HCT116 (cell line): ENCODE results near the gene MRPL37. TPM values are rescaled to one million over a fixed set of nuclear protein-coding genes. Genes with fewer than 3 reads are reported as not detected.

Source experiments
- ATAC-seq: fragments of 200-7000 bp; cut with Tn5 transposase; 2 replicates; pipeline ENCODE4 v1.9.1; 2020; ENCODE audit warnings: mild to moderate bottlenecking, moderate library complexity
- BruUV-seq: library from RNA; stranded (reverse); fragments of 400-500 nt; replicated peaks from 2 replicates; lab custom pipeline; 2021; lab: Mats Ljungman, UMichigan
- CTCF ChIA-PET: fragments of 300-600 bp; sonication (Branson Sonifier 250); formaldehyde crosslinking; loops from one replicate; lab custom pipeline; 2021; ENCODE audit warnings: antibody characterized with exemption; lab: Charles Lee
- POLR2A ChIA-PET: fragments of 300-600, 350-600 bp; sonication (Branson Sonifier 250); formaldehyde crosslinking; loops from one replicate; lab custom pipeline; 2021; ENCODE audit warnings: antibody characterized with exemption; lab: Charles Lee
- RAD21 ChIA-PET, 2 experiments: fragments of 300-600 bp; sonication (Branson Sonifier 250); formaldehyde crosslinking; loops; one replicate each; lab custom pipeline; 2023; ENCODE audit warnings: low total read pairs in 2 of 2; ENCODE audit not compliant: uncharacterized antibody in 2 of 2, unreplicated experiment in 2 of 2, low non-redundant PET in 1 of 2; lab: Charles Lee
- DNase-seq: peaks from one replicate; pipeline ENCODE4 v3.0.0-alpha.2; 2010; ENCODE audit warnings: low read depth, low spot score
- H2AFZ ChIP-seq: fragments of 200-600 bp; shearing (Covaris generic), sonication (generic); 2 replicates; pipeline ENCODE4 v1.6.1; 2017; ENCODE audit warnings: low read depth, mixed run types, mixed read lengths, antibody characterized with exemption, low read length; ENCODE audit not compliant: poor library complexity, severe bottlenecking
- H3K27ac ChIP-seq: 2 replicates; pipeline ENCODE4 v1.5.1; 2012; ENCODE audit warnings: low read depth, low read length
- H3K27me3 ChIP-seq: fragments of 200-600 bp; sonication (generic); 2 replicates; pipeline ENCODE4 v1.6.1; 2016; ENCODE audit warnings: mixed run types, low read length, mixed read lengths; ENCODE audit not compliant: insufficient read depth
- H3K36me3 ChIP-seq, 2 experiments: fragments of 200-500 bp in 1 of 2; fragments of 200-600 bp in 1 of 2; sonication (Bioruptor generic) in 1 of 2; sonication (generic) in 1 of 2; 2 replicates each; pipeline versions ENCODE4 v1.5.1 to v1.6.1; 2014 to 2016; ENCODE audit warnings: low read length in 2 of 2, inconsistent platforms in 1 of 2, mixed read lengths in 1 of 2, mixed run types in 1 of 2; ENCODE audit not compliant: insufficient read depth in 2 of 2, control insufficient read depth in 1 of 2
- H3K4me1 ChIP-seq, 2 experiments: fragments of 200-600 bp in 1 of 2; sonication (generic) in 1 of 2; 2 replicates each; pipeline versions ENCODE4 v1.5.1 to v1.6.1; 2012 to 2017; ENCODE audit warnings: low read length in 2 of 2, inconsistent platforms in 1 of 2, mild to moderate bottlenecking in 1 of 2, mixed read lengths in 1 of 2, mixed run types in 1 of 2, moderate library complexity in 1 of 2; ENCODE audit not compliant: insufficient read depth in 2 of 2, control insufficient read depth in 1 of 2
- H3K4me2 ChIP-seq: fragments of 200-600 bp; sonication (generic); 2 replicates; pipeline ENCODE4 v1.6.1; 2017; ENCODE audit warnings: mixed run types, low read length, mixed read lengths
- H3K4me3 ChIP-seq, 2 experiments: fragments of 200-600 bp in 1 of 2; sonication (generic) in 1 of 2; replicated peaks in 1 of 2; 2 replicates each; pipeline ENCODE4 v1.5.1; 2011 to 2016; ENCODE audit warnings: low read length in 2 of 2, control low read depth in 1 of 2, low read depth in 1 of 2, mild to moderate bottlenecking in 1 of 2, mixed read lengths in 1 of 2, mixed run types in 1 of 2
- H3K79me2 ChIP-seq: fragments of 200-600 bp; sonication (generic); 2 replicates; pipeline ENCODE4 v1.6.1; 2017; ENCODE audit warnings: mild to moderate bottlenecking, mixed run types, low read length, moderate library complexity, mixed read lengths; ENCODE audit not compliant: insufficient read depth
- H3K9ac ChIP-seq: fragments of 200-600 bp; sonication (generic); 2 replicates; pipeline ENCODE4 v1.6.1; 2016; ENCODE audit warnings: low read length, mixed read lengths
- H3K9me2 ChIP-seq: fragments of 200-600 bp; sonication (generic), shearing (Covaris generic); 2 replicates; pipeline ENCODE4 v1.6.1; 2017; ENCODE audit warnings: mixed run types, mild to moderate bottlenecking, moderate library complexity; ENCODE audit not compliant: insufficient read depth
- H3K9me3 ChIP-seq, 2 experiments: fragments of 200-500 bp in 1 of 2; fragments of 200-600 bp in 1 of 2; sonication (Bioruptor generic) in 1 of 2; sonication (generic) in 1 of 2; 2 replicates each; pipeline ENCODE4 v1.6.1; 2014 to 2017; ENCODE audit warnings: low read length in 2 of 2, mixed read lengths in 2 of 2, inconsistent platforms in 1 of 2, low read depth in 1 of 2, mild to moderate bottlenecking in 1 of 2, mixed run types in 1 of 2, moderate library complexity in 1 of 2; ENCODE audit not compliant: control insufficient read depth in 1 of 2, insufficient read depth in 1 of 2
- H4K20me1 ChIP-seq: fragments of 200-600 bp; sonication (generic), shearing (Covaris generic); 2 replicates; pipeline ENCODE4 v1.6.1; 2017; ENCODE audit warnings: mixed run types, mild to moderate bottlenecking, moderate library complexity; ENCODE audit not compliant: insufficient read depth
- CBX3 ChIP-seq: IDR thresholded peaks from 2 replicates; pipeline ENCODE4 v1.6.1; 2012; ENCODE audit warnings: low read depth
- CEBPB ChIP-seq: IDR thresholded peaks from 2 replicates; pipeline ENCODE4 v1.6.1; 2012; ENCODE audit warnings: low read depth
- EGR1 ChIP-seq: IDR thresholded peaks from 2 replicates; pipeline ENCODE4 v1.6.1; 2012; ENCODE audit warnings: low read depth
- ELF1 ChIP-seq: IDR thresholded peaks from 2 replicates; pipeline ENCODE4 v1.6.1; 2012; ENCODE audit warnings: low read depth, borderline replicate concordance
- EZH2 ChIP-seq: fragments of 200-600 bp; sonication (generic); IDR thresholded peaks from 2 replicates; pipeline ENCODE4 v1.6.1; 2017; ENCODE audit warnings: antibody characterized with exemption, mixed run types
- EZH2phosphoT487 ChIP-seq: fragments of 200-600 bp; IDR thresholded peaks from 2 replicates; pipeline ENCODE4 v1.6.1; 2018; ENCODE audit warnings: antibody characterized with exemption, borderline replicate concordance
- FOSL1 ChIP-seq: IDR thresholded peaks from 2 replicates; pipeline ENCODE4 v1.6.1; 2012; ENCODE audit warnings: low read depth
- POLR2A ChIP-seq: IDR thresholded peaks from 2 replicates; pipeline ENCODE4 v1.7.0; 2011; ENCODE audit warnings: borderline replicate concordance; ENCODE audit not compliant: insufficient read depth, insufficient read length; ENCODE audit errors: extremely low read depth
- POLR2AphosphoS5 ChIP-seq: IDR thresholded peaks from 2 replicates; pipeline ENCODE4 v1.6.1; 2011; ENCODE audit warnings: mild to moderate bottlenecking, low read depth, low read length, moderate library complexity
- RAD21 ChIP-seq: IDR thresholded peaks from 2 replicates; pipeline ENCODE4 v1.6.1; 2012; ENCODE audit warnings: low read depth, mild to moderate bottlenecking
- SP1 ChIP-seq: IDR thresholded peaks from 2 replicates; pipeline ENCODE4 v1.6.1; 2012; ENCODE audit warnings: low read depth
- SRF ChIP-seq: IDR thresholded peaks from 2 replicates; pipeline ENCODE4 v1.6.1; 2012; ENCODE audit warnings: low read depth
- YY1 ChIP-seq: IDR thresholded peaks from 2 replicates; pipeline ENCODE4 v1.6.1; 2011; ENCODE audit warnings: low read length, low read depth, moderate library complexity, mild to moderate bottlenecking; ENCODE audit not compliant: insufficient replicate concordance; ENCODE audit errors: extremely low read depth
- ZFX ChIP-seq: fragments of 450-650 bp; IDR thresholded peaks from 2 replicates; pipeline ENCODE4 v1.6.1; 2017
- intact Hi-C: fragments of 100-400 bp; cut with micrococcal nuclease; formaldehyde crosslinking; loops from 2 replicates; pipeline ENCODE4 v1.10.0; 2022
- total RNA-seq: library from RNA; stranded (reverse); gene quantifications from one replicate; pipeline ENCODE4 v1.2.1, GENCODE V29; 2021; ENCODE audit not compliant: unreplicated experiment
- TF ChIP-seq, protein P1 (sequence below): IDR thresholded peaks from 2 replicates; pipeline ENCODE4 v1.6.1; 2012
- TF ChIP-seq, protein P2 (sequence below): IDR thresholded peaks from 2 replicates; pipeline ENCODE4 v1.6.1; 2012
- TF ChIP-seq, protein P3 (sequence below), 3 experiments: fragments of 200-600 bp in 1 of 3; sonication (generic) in 1 of 3; IDR thresholded peaks in 2 of 3; conservative IDR thresholded peaks in 1 of 3; 2 replicates each; pipeline ENCODE4 v1.5.1; 2012 to 2017; ENCODE audit warnings: low read depth in 2 of 3, low read length in 2 of 3, antibody characterized with exemption in 1 of 3, borderline replicate concordance in 1 of 3, control low read depth in 1 of 3, mild to moderate bottlenecking in 1 of 3, mixed read lengths in 1 of 3, mixed run types in 1 of 3, moderate library complexity in 1 of 3; ENCODE audit not compliant: insufficient read depth in 1 of 3
- TF ChIP-seq, protein P4 (sequence below): IDR thresholded peaks from 2 replicates; pipeline ENCODE4 v1.6.1; 2012; ENCODE audit warnings: low read depth

The MRPL37 gene
- total RNA-seq, 1 experiment from 2014 or later: 132 TPM

DNA sequence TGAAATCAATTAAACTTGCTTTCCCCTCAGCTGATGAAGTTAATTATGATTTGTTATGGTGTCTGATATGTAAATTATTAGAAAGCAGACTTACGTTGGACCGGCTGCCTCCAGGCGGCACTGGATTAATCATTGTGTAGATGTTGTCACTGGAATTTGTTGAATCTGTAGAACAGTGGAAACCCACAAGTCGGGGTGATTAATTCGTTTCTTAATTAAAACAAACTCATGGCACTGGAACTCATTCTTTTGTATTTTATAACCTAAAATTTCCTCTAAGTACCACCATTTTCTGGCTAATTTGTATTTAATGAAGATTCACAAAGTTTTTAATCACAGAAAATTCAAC lies 39.0 kb downstream of the MRPL37 start (continued):
- TF ChIP-seq, protein P1, sequence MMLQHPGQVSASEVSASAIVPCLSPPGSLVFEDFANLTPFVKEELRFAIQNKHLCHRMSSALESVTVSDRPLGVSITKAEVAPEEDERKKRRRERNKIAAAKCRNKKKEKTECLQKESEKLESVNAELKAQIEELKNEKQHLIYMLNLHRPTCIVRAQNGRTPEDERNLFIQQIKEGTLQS: no peak
- TF ChIP-seq EGR1 (no peak), SRF (no peak)
- TF ChIP-seq, protein P2, sequence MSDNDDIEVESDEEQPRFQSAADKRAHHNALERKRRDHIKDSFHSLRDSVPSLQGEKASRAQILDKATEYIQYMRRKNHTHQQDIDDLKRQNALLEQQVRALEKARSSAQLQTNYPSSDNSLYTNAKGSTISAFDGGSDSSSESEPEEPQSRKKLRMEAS: no peak

DNA sequence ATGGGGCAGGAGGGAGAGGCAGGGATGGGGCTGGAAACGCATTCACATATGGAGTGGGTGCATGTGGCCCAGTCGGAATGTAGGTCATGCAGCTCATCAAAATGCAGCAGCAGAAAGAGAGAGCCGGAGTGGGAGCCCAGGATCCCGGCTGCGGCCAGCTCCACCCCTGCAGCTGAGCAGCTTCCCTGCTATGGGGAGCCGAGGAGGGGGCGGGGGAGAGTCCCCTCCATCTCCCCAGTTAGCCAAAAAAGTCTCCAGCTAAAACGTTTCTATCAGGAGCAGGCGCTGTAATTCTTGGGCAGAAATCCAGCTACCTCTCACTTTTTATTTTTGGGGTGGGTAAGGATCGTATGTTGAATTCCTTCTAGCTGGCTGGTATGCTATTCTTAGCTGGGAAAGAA lies 39.7 kb downstream of the MRPL37 start:
- Histone ChIP-seq H3K27me3 (no peaks in the 10 kb centered on the region), H3K9me2 (no peaks in the 10 kb centered on the region), H3K9me3 (no peaks in the 10 kb centered on the region), H3K27ac (no peak overlapping the region), H3K4me2 (no peak overlapping the region), H2AFZ (no peak overlapping the region), H4K20me1 (no peaks in the 10 kb centered on the region), H3K4me1 (no peaks in the 10 kb centered on the region), H3K9ac (no peak overlapping the region), H3K79me2 (no peaks in the 10 kb centered on the region), H3K36me3 (no peaks in the 10 kb centered on the region; a peak in 1 of 4 replicates), H3K4me3 (no peak overlapping the region)
- TF ChIP-seq POLR2AphosphoS5 (no peak), SRF (no peak), ZFX (no peak), CBX3 (no peak), CEBPB (no peak), SP1 (no peak), EZH2phosphoT487 (no peak), ELF1 (no peak), EGR1 (no peak), POLR2A (no peak), FOSL1 (no peak), RAD21 (no peak), EZH2 (no peak), YY1 (no peak)
- TF ChIP-seq, protein P3, sequence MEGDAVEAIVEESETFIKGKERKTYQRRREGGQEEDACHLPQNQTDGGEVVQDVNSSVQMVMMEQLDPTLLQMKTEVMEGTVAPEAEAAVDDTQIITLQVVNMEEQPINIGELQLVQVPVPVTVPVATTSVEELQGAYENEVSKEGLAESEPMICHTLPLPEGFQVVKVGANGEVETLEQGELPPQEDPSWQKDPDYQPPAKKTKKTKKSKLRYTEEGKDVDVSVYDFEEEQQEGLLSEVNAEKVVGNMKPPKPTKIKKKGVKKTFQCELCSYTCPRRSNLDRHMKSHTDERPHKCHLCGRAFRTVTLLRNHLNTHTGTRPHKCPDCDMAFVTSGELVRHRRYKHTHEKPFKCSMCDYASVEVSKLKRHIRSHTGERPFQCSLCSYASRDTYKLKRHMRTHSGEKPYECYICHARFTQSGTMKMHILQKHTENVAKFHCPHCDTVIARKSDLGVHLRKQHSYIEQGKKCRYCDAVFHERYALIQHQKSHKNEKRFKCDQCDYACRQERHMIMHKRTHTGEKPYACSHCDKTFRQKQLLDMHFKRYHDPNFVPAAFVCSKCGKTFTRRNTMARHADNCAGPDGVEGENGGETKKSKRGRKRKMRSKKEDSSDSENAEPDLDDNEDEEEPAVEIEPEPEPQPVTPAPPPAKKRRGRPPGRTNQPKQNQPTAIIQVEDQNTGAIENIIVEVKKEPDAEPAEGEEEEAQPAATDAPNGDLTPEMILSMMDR (IDR thresholded peaks at IDR 0.05 in 2 of 3, conservative IDR thresholded peaks at IDR 0.05 in 1 of 3; ENCODE audit: borderline replicate concordance in 1 of 3, insufficient read depth in 1 of 3, low read depth in 2 of 3, low read length in 2 of 3): no peak
- TF ChIP-seq, protein P4, sequence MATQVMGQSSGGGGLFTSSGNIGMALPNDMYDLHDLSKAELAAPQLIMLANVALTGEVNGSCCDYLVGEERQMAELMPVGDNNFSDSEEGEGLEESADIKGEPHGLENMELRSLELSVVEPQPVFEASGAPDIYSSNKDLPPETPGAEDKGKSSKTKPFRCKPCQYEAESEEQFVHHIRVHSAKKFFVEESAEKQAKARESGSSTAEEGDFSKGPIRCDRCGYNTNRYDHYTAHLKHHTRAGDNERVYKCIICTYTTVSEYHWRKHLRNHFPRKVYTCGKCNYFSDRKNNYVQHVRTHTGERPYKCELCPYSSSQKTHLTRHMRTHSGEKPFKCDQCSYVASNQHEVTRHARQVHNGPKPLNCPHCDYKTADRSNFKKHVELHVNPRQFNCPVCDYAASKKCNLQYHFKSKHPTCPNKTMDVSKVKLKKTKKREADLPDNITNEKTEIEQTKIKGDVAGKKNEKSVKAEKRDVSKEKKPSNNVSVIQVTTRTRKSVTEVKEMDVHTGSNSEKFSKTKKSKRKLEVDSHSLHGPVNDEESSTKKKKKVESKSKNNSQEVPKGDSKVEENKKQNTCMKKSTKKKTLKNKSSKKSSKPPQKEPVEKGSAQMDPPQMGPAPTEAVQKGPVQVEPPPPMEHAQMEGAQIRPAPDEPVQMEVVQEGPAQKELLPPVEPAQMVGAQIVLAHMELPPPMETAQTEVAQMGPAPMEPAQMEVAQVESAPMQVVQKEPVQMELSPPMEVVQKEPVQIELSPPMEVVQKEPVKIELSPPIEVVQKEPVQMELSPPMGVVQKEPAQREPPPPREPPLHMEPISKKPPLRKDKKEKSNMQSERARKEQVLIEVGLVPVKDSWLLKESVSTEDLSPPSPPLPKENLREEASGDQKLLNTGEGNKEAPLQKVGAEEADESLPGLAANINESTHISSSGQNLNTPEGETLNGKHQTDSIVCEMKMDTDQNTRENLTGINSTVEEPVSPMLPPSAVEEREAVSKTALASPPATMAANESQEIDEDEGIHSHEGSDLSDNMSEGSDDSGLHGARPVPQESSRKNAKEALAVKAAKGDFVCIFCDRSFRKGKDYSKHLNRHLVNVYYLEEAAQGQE: no peak
- TF ChIP-seq, protein P2: no peak
- no peak for DNase-seq
- ChIA-PET POLR2A (no interaction called here), RAD21 (no interaction called here), CTCF (no interaction called here)
- no TSS peak for BruUV-seq
- ATAC-seq: no peak
- intact Hi-C loops: no loop called here
